ENCODE measurements around the gene SCAND1.

GRCh38 chr20:35974256-35974655, 20.0 kb upstream of the SCAND1 start:
- no peak for TF ChIP-seq POLR2A (IDR thresholded peaks at IDR 0.05; ENCODE audit: low read length)
- no peak for TF ChIP-seq GATA1 (IDR thresholded peaks at IDR 0.05; ENCODE audit: low read depth, low read length)
